ENCODE results near the gene ECSIT.

The ECSIT gene

GRCh38 chr19:11504502-11505031 is 24.4 kb downstream of the ECSIT start:
- DNase-seq (ENCODE audit: low read depth, low spot score), result no peak

- DNase-seq (ENCODE audit: low read depth, low spot score), result no peak
Measured at GRCh38 chr19:11499890-11500420, 29.0 kb downstream of the ECSIT start.

GRCh38 chr19:11499220-11499726 is 29.7 kb downstream of the ECSIT start:
- no peak for DNase-seq (ENCODE audit: low read depth, low spot score)

- no peak for DNase-seq (ENCODE audit: low read depth, low spot score)
Measured at GRCh38 chr19:11496391-11497163, 32.4 kb downstream of the ECSIT start.

GRCh38 chr19:11495885-11496284 is 33.0 kb downstream of the ECSIT start:
- no peak for DNase-seq (ENCODE audit: low read depth, low spot score)

GRCh38 chr19:11495481-11495880 is 33.5 kb downstream of the ECSIT start:
- no peak for DNase-seq (ENCODE audit: low read depth, low spot score)

- no peak for DNase-seq (ENCODE audit: low read depth, low spot score)
Measured at GRCh38 chr19:11494634-11495285, 34.2 kb downstream of the ECSIT start.

GRCh38 chr19:11489378-11489777 is 39.6 kb downstream of the ECSIT start:
- no peak for DNase-seq (ENCODE audit: low read depth, low spot score)

GRCh38 chr19:11486661-11487503 is 42.1 kb downstream of the ECSIT start:
- DNase-seq (ENCODE audit: low read depth, low spot score), result no peak

GRCh38 chr19:11485245-11485837 is 43.6 kb downstream of the ECSIT start:
- DNase-seq (ENCODE audit: low read depth, low spot score), result no peak

GRCh38 chr19:11483366-11484111 is 45.4 kb downstream of the ECSIT start:
- no peak for DNase-seq (ENCODE audit: low read depth, low spot score)

GRCh38 chr19:11482384-11483050 is 46.4 kb downstream of the ECSIT start:
- peak; percentile 31 for DNase-seq (ENCODE audit: low read depth, low spot score)

GRCh38 chr19:11481534-11482383 is 47.2 kb downstream of the ECSIT start:
- no peak for DNase-seq (ENCODE audit: low read depth, low spot score)

GRCh38 chr19:11480715-11481533 is 48.0 kb downstream of the ECSIT start, which contains the start of gene ELAVL3:
ELAVL3 (minus strand) TSS chr19:11481046; CDS start chr19:11480608, 438 bp downstream.
- no peak for DNase-seq (ENCODE audit: low read depth, low spot score)

- no peak for DNase-seq (ENCODE audit: low read depth, low spot score)
Measured at GRCh38 chr19:11479898-11480714, 48.8 kb downstream of the ECSIT start.

GRCh38 chr19:11479090-11479897 is 49.6 kb downstream of the ECSIT start:
- no peak for DNase-seq (ENCODE audit: low read depth, low spot score)
